Mucosa of rectum (tissue), 2 donors: ENCODE data around the gene FAM13C.

Experiments used
- H3K27ac ChIP-seq, 2 donors: one replicate each; pipeline ENCODE4 v1.7.0; 2013; ENCODE audit warnings: inconsistent platforms in 2 of 2, low read depth in 2 of 2, low read length in 2 of 2
- H3K27me3 ChIP-seq, 2 donors: one replicate each; pipeline ENCODE4 v1.7.0; 2013; ENCODE audit warnings: low read length in 2 of 2; ENCODE audit not compliant: control insufficient read depth in 2 of 2, insufficient read depth in 2 of 2
- H3K36me3 ChIP-seq, 2 donors: one replicate each; pipeline ENCODE4 v1.7.0; 2013; ENCODE audit warnings: low read length in 2 of 2; ENCODE audit not compliant: control insufficient read depth in 2 of 2, insufficient read depth in 2 of 2
- H3K4me1 ChIP-seq, 2 donors: one replicate each; pipeline ENCODE4 v1.7.0; 2013; ENCODE audit warnings: low read length in 2 of 2, mild to moderate bottlenecking in 1 of 2; ENCODE audit not compliant: control insufficient read depth in 2 of 2, insufficient read depth in 2 of 2
- H3K4me3 ChIP-seq, 2 donors: one replicate each; pipeline ENCODE4 v1.7.0; 2013; ENCODE audit warnings: low read length in 2 of 2
- H3K9ac ChIP-seq, 2 donors: one replicate each; pipeline ENCODE4 v1.7.0; 2013; ENCODE audit warnings: low read length in 2 of 2, low read depth in 1 of 2, mild to moderate bottlenecking in 1 of 2
- H3K9me3 ChIP-seq, 2 donors: one replicate each; pipeline ENCODE4 v1.7.0; 2013; ENCODE audit warnings: low read length in 2 of 2; ENCODE audit not compliant: control insufficient read depth in 2 of 2
- donor health status: healthy.
- donor health status: Normal muscosa, but diverticular disease.

The FAM13C gene

GRCh38 chr10:59271160-59271559 is 91.2 kb downstream of the FAM13C start:
- H3K9me3 ChIP-seq: no peaks in the 10 kb centered on the region
- H3K36me3 ChIP-seq: no peaks in the 10 kb centered on the region
- no peak overlapping the region for H3K4me3 ChIP-seq
- no peak overlapping the region for H3K27ac ChIP-seq
- H3K4me1 ChIP-seq: no peaks in the 10 kb centered on the region
- no peaks in the 10 kb centered on the region for H3K27me3 ChIP-seq
- H3K9ac ChIP-seq: no peak overlapping the region

- no peak overlapping the region for H3K27ac ChIP-seq
- H3K9ac ChIP-seq: no peak overlapping the region
- no peaks in the 10 kb centered on the region for H3K9me3 ChIP-seq
- H3K36me3 ChIP-seq: no peaks in the 10 kb centered on the region
- H3K4me1 ChIP-seq: no peaks in the 10 kb centered on the region
- no peak overlapping the region for H3K4me3 ChIP-seq
- no peaks in the 10 kb centered on the region for H3K27me3 ChIP-seq
Observed at GRCh38 chr10:59270492-59270891, 91.9 kb downstream of the FAM13C start.

GRCh38 chr10:59269651-59270050 is 92.7 kb downstream of the FAM13C start:
- Histone ChIP-seq H3K27ac (no peak overlapping the region), H3K9ac (no peak overlapping the region), H3K4me1 (no peaks in the 10 kb centered on the region), H3K4me3 (no peak overlapping the region), H3K27me3 (no peaks in the 10 kb centered on the region), H3K9me3 (no peaks in the 10 kb centered on the region), H3K36me3 (no peaks in the 10 kb centered on the region)

- H3K27ac ChIP-seq: no peak overlapping the region
- no peaks in the 10 kb centered on the region for H3K9me3 ChIP-seq
- H3K36me3 ChIP-seq: no peaks in the 10 kb centered on the region
- no peak overlapping the region for H3K4me3 ChIP-seq
- H3K27me3 ChIP-seq: no peaks in the 10 kb centered on the region
- H3K9ac ChIP-seq: no peak overlapping the region
- H3K4me1 ChIP-seq: no peaks in the 10 kb centered on the region
Observed at GRCh38 chr10:59268460-59268859, 93.9 kb downstream of the FAM13C start.

GRCh38 chr10:59266321-59266720 is 96.0 kb downstream of the FAM13C start:
- H3K9me3 ChIP-seq: no peaks in the 10 kb centered on the region

GRCh38 chr10:59265141-59265540 is 97.2 kb downstream of the FAM13C start:
- H3K4me1 ChIP-seq: no peaks in the 10 kb centered on the region
- no peak overlapping the region for H3K4me3 ChIP-seq
- H3K27me3 ChIP-seq: no peaks in the 10 kb centered on the region
- H3K9ac ChIP-seq: no peak overlapping the region
- no peaks in the 10 kb centered on the region for H3K9me3 ChIP-seq
- no peaks in the 10 kb centered on the region for H3K36me3 ChIP-seq
- H3K27ac ChIP-seq: no peak overlapping the region

More at GRCh38 chr10:59266321-59266720, 96.0 kb downstream of the FAM13C start:
- Histone ChIP-seq H3K4me3 (no peak overlapping the region), H3K9ac (no peak overlapping the region), H3K27me3 (no peaks in the 10 kb centered on the region), H3K4me1 (no peaks in the 10 kb centered on the region), H3K36me3 (no peaks in the 10 kb centered on the region), H3K27ac (no peak overlapping the region)

GRCh38 chr10:59258890-59259289 is 103.5 kb downstream of the FAM13C start:
- Histone ChIP-seq H3K36me3 (no peaks in the 10 kb centered on the region), H3K9ac (no peak overlapping the region), H3K27ac (no peak overlapping the region), H3K27me3 (no peaks in the 10 kb centered on the region), H3K4me1 (no peaks in the 10 kb centered on the region), H3K4me3 (no peak overlapping the region), H3K9me3 (no peaks in the 10 kb centered on the region)

- Histone ChIP-seq H3K4me3 (no peak overlapping the region), H3K9ac (no peak overlapping the region), H3K36me3 (no peaks in the 10 kb centered on the region), H3K27ac (no peak overlapping the region), H3K4me1 (no peaks in the 10 kb centered on the region), H3K27me3 (no peaks in the 10 kb centered on the region), H3K9me3 (no peaks in the 10 kb centered on the region)
Observed at GRCh38 chr10:59257224-59257623, 105.1 kb downstream of the FAM13C start.

- H3K9me3 ChIP-seq: no peaks in the 10 kb centered on the region
- no peaks in the 10 kb centered on the region for H3K4me1 ChIP-seq
- no peak overlapping the region for H3K9ac ChIP-seq
- no peak overlapping the region for H3K4me3 ChIP-seq
- no peaks in the 10 kb centered on the region for H3K27me3 ChIP-seq
- H3K27ac ChIP-seq: no peak overlapping the region
- no peaks in the 10 kb centered on the region for H3K36me3 ChIP-seq
Observed at GRCh38 chr10:59255463-59255862, 106.9 kb downstream of the FAM13C start.

- H3K27me3 ChIP-seq: no peaks in the 10 kb centered on the region
- no peak overlapping the region for H3K4me3 ChIP-seq
- H3K36me3 ChIP-seq: no peaks in the 10 kb centered on the region
- no peak overlapping the region for H3K9ac ChIP-seq
- H3K27ac ChIP-seq: no peak overlapping the region
- H3K4me1 ChIP-seq: no peaks in the 10 kb centered on the region
- H3K9me3 ChIP-seq: no peaks in the 10 kb centered on the region
Observed at GRCh38 chr10:59252491-59252890, 109.9 kb downstream of the FAM13C start.

- Histone ChIP-seq H3K9ac (no peak overlapping the region), H3K36me3 (no peaks in the 10 kb centered on the region), H3K27ac (no peak overlapping the region), H3K27me3 (no peaks in the 10 kb centered on the region), H3K4me3 (no peak overlapping the region), H3K9me3 (no peaks in the 10 kb centered on the region), H3K4me1 (no peaks in the 10 kb centered on the region)
Observed at GRCh38 chr10:59245686-59246085, 116.7 kb downstream of the FAM13C start.
